GM21717 (cell line): ENCODE data around the gene XPO1.
"Not testable (repeated sequence)": the region's sequence is repeated elsewhere in the genome, so short reads cannot be mapped to it uniquely, and the experiment has no call there.

ENCODE experiments used
- ATAC-seq: cut with Tn5 transposase; IDR thresholded peaks from one replicate; pipeline ENCODE4 v1.9.1; 2021; ENCODE audit warnings: mild to moderate bottlenecking, moderate library complexity; ENCODE audit not compliant: unreplicated experiment

XPO1 gene

GRCh38 chr2:61470122-61470951, 67.8 kb downstream of the XPO1 start:
- ATAC-seq = peak; percentile 24

- no peak for ATAC-seq
Observed at GRCh38 chr2:61469424-61470121, 68.6 kb downstream of the XPO1 start.

GRCh38 chr2:61468231-61468630, 69.9 kb downstream of the XPO1 start:
- not testable (repeated sequence) for ATAC-seq

GRCh38 chr2:61465045-61465444, 73.1 kb downstream of the XPO1 start:
- no peak for ATAC-seq

- no peak for ATAC-seq
Observed at GRCh38 chr2:61463769-61464475, 74.2 kb downstream of the XPO1 start.

- ATAC-seq = no peak
Observed at GRCh38 chr2:61461404-61461803, 76.8 kb downstream of the XPO1 start.

- ATAC-seq = no peak
Observed at GRCh38 chr2:61460163-61460562, 78.0 kb downstream of the XPO1 start.

GRCh38 chr2:61456746-61457420, 81.3 kb downstream of the XPO1 start:
- ATAC-seq = no peak

GRCh38 chr2:61456070-61456745, 81.9 kb downstream of the XPO1 start:
- no peak for ATAC-seq

- not testable (repeated sequence) for ATAC-seq
Observed at GRCh38 chr2:61454972-61455371, 83.2 kb downstream of the XPO1 start.

GRCh38 chr2:61454383-61454782, 83.8 kb downstream of the XPO1 start:
- no peak for ATAC-seq

- ATAC-seq = no peak
Observed at GRCh38 chr2:61452392-61452791, 85.8 kb downstream of the XPO1 start.

GRCh38 chr2:61451178-61451577, 87.0 kb downstream of the XPO1 start:
- ATAC-seq = no peak

- no peak for ATAC-seq
Observed at GRCh38 chr2:61450144-61450543, 88.0 kb downstream of the XPO1 start.

GRCh38 chr2:61448229-61448628, 89.9 kb downstream of the XPO1 start:
- ATAC-seq = no peak

- not testable (repeated sequence) for ATAC-seq
Observed at GRCh38 chr2:61446971-61447370, 91.2 kb downstream of the XPO1 start.

GRCh38 chr2:61443342-61444041, 94.7 kb downstream of the XPO1 start:
- ATAC-seq = peak; percentile 87

GRCh38 chr2:61439241-61440002, 98.7 kb downstream of the XPO1 start:
- ATAC-seq = no peak

- no peak for ATAC-seq
Observed at GRCh38 chr2:61438670-61439069, 99.5 kb downstream of the XPO1 start.
